Prostate gland (tissue), 2 donors: ENCODE data around the gene CHST1. TPM values are rescaled to one million over a fixed set of nuclear protein-coding genes. Genes with fewer than 3 reads are reported as not detected.

ENCODE experiments used
- microRNA-seq: library from miRNA; unstranded; fragments of <30 nt; microRNA quantifications from one replicate; pipeline ENCODE4, GENCODE V29; 2016
- small RNA-seq, 2 donors: library from RNA; depleted of rRNA; stranded (forward); fragments of <200 nt; gene quantifications; one replicate each; pipeline ENCODE3, GENCODE V24; 2016
- total RNA-seq, 2 donors: library from RNA; depleted of rRNA; stranded (reverse); fragments of >200 nt; gene quantifications; one replicate each; pipeline ENCODE4 v1.1.0, GENCODE V29; 2016

The CHST1 gene
- total RNA-seq, 2 donors from 2014 or later, result 0.32 to 4.4 TPM

Small RNA genes within 50 kb of the gene (microRNA-seq; reads per million reads assigned to microRNA genes)
- not detected for gene MIR7154

Small RNA genes within 50 kb of the gene (small RNA-seq; reads per million reads assigned to genes)
- gene MIR7154, result 0 reads per million in 2 donors

Other genes starting within 250 kb of the CHST1 start
- gene SLC35C1, start 139.5 kb upstream of the CHST1 start, total RNA-seq, result 10 to 100 TPM; 14.1 to 20.6 TPM
- 10 to 100 TPM; 45.4 to 70.8 TPM for gene CRY2, start 181.9 kb upstream of the CHST1 start, total RNA-seq
- 10 to 100 TPM; 19.8 to 46.9 TPM for gene MAPK8IP1, start 220.0 kb upstream of the CHST1 start, total RNA-seq
- gene FREY1, start 241.6 kb upstream of the CHST1 start, total RNA-seq, result 1 to 10 TPM in 1 of 2 donors, under 1 TPM in 1; 0.59 to 2.8 TPM